HepG2 (cell line): ENCODE measurements around the gene PIP4K2C. TPM values are rescaled to one million over a fixed set of nuclear protein-coding genes. Genes with fewer than 3 reads are reported as not detected.
A peak's percentile ranks its signal among the peaks of the same experiment; 100 is the strongest.

ENCODE experiments used
- ARHGAP35 ChIP-seq: sonication (generic); formaldehyde crosslinking; IDR thresholded peaks from 2 replicates; pipeline ENCODE4 v1.9.0; 2022; ENCODE audit warnings: mild to moderate bottlenecking, inconsistent platforms, moderate library complexity, missing genetic modification reagents, borderline replicate concordance
- CEBPB ChIP-seq: IDR thresholded peaks from 2 replicates; pipeline ENCODE4 v1.6.1; 2011; ENCODE audit warnings: low read depth, low read length, improper control_type of control experiment, borderline replicate concordance
- FOXJ3 ChIP-seq: sonication (generic); formaldehyde crosslinking; IDR thresholded peaks from 2 replicates; pipeline ENCODE4 v1.4.0; 2020; ENCODE audit warnings: missing genetic modification reagents, mild to moderate bottlenecking, borderline replicate concordance
- FOXO1 ChIP-seq: sonication (generic); formaldehyde crosslinking; IDR thresholded peaks from 2 replicates; pipeline ENCODE4 v1.4.0; 2020; ENCODE audit warnings: missing genetic modification reagents
- HIVEP1 ChIP-seq: sonication (generic); formaldehyde crosslinking; IDR thresholded peaks from 2 replicates; pipeline ENCODE4 v1.4.0; 2020; ENCODE audit warnings: mild to moderate bottlenecking, missing genetic modification reagents
- HMG20A ChIP-seq: IDR thresholded peaks from 2 replicates; pipeline ENCODE4 v1.6.1; 2016; ENCODE audit warnings: borderline replicate concordance
- HNF4A ChIP-seq: sonication (generic); formaldehyde crosslinking; IDR thresholded peaks from 2 replicates; pipeline ENCODE4 v1.4.0; 2020; ENCODE audit warnings: missing genetic modification reagents
- KDM5A ChIP-seq: fragments of 200-600 bp; sonication (generic); IDR thresholded peaks from 2 replicates; pipeline ENCODE4 v1.7.0; 2018; ENCODE audit warnings: antibody characterized with exemption, mild to moderate bottlenecking, low read length, borderline replicate concordance
- KDM6A ChIP-seq: IDR thresholded peaks from 2 replicates; pipeline ENCODE4 v1.6.1; 2016; ENCODE audit warnings: low read depth
- MIER2 ChIP-seq: IDR thresholded peaks from 2 replicates; pipeline ENCODE4 v1.6.1; 2016; ENCODE audit warnings: missing biosample characterization, missing genetic modification reagents
- MIER3 ChIP-seq: IDR thresholded peaks from 2 replicates; pipeline ENCODE4 v1.6.1; 2016; ENCODE audit warnings: missing compliant biosample characterization, borderline replicate concordance
- NCOA2 ChIP-seq: sonication (generic); formaldehyde crosslinking; IDR thresholded peaks from 2 replicates; pipeline ENCODE4 v1.8.0; 2022; ENCODE audit warnings: inconsistent platforms
- NKX3-1 ChIP-seq: sonication (generic); formaldehyde crosslinking; IDR thresholded peaks from 2 replicates; pipeline ENCODE4 v1.5.0; 2020; ENCODE audit warnings: missing genetic modification reagents
- SOX6 ChIP-seq, 2 experiments: fragments of 450-650 bp in 1 of 2; sonication (generic) in 1 of 2; formaldehyde crosslinking in 1 of 2; IDR thresholded peaks; 2 replicates each; pipeline versions ENCODE4 v1.4.0 to v1.6.1; 2017 to 2020; ENCODE audit warnings: antibody characterized with exemption in 1 of 2, mild to moderate bottlenecking in 1 of 2, missing genetic modification reagents in 1 of 2
- TEAD3 ChIP-seq: optimal IDR thresholded peaks from 2 replicates; pipeline ENCODE3; 2016; ENCODE audit warnings: borderline replicate concordance
- ZBTB20 ChIP-seq: sonication (generic); formaldehyde crosslinking; IDR thresholded peaks from 2 replicates; pipeline ENCODE4 v1.8.1; 2023; ENCODE audit warnings: missing genetic modification reagents, low read depth, mild to moderate bottlenecking, borderline replicate concordance
- ZFP1 ChIP-seq: IDR thresholded peaks from 2 replicates; pipeline ENCODE4 v1.6.1; 2016
- ZNF136 ChIP-seq: sonication (generic); formaldehyde crosslinking; IDR thresholded peaks from 2 replicates; pipeline ENCODE4 v1.8.1; 2022; ENCODE audit warnings: low read depth, mild to moderate bottlenecking, moderate library complexity, missing genetic modification reagents
- ZNF224 ChIP-seq: sonication (generic); formaldehyde crosslinking; IDR thresholded peaks from 2 replicates; pipeline ENCODE4 v1.5.0; 2020; ENCODE audit warnings: mild to moderate bottlenecking, missing genetic modification reagents
- ZNF256 ChIP-seq: sonication (generic); formaldehyde crosslinking; conservative IDR thresholded peaks from 2 replicates; pipeline ENCODE4 v1.4.0; 2020; ENCODE audit warnings: missing genetic modification reagents
- ZNF260 ChIP-seq: sonication (generic); formaldehyde crosslinking; IDR thresholded peaks from 2 replicates; pipeline ENCODE4 v1.4.0; 2020; ENCODE audit warnings: missing genetic modification reagents, low read depth, mild to moderate bottlenecking, borderline replicate concordance
- ZNF792 ChIP-seq: IDR thresholded peaks from 2 replicates; pipeline ENCODE4 v1.6.1; 2016
- polyA plus RNA-seq, 8 experiments: library from polyadenylated mRNA; depleted of rRNA in 3 of 8; stranded (reverse) in 7 of 8; unstranded in 1 of 8; fragments of >200 nt; fragmentation: Illumina TruSeq in 4 of 8; extraction: Trizol in 4 of 8; gene quantifications; 2 replicates each; pipeline versions ENCODE4 v1.2.1 to v1.2.3, GENCODE V29; 2011 to 2016; ENCODE audit warnings: low read depth in 4 of 8, missing spikeins in 1 of 8, mixed read lengths in 1 of 8; ENCODE audit not compliant: insufficient read depth in 1 of 8
- total RNA-seq, 5 experiments: library from RNA; depleted of rRNA; stranded (reverse); fragments of >200 nt; fragmentation: Illumina TruSeq; extraction: Trizol; gene quantifications; 2 replicates each; pipeline ENCODE4 v1.2.3, GENCODE V29; 2016; ENCODE audit warnings: low read depth in 1 of 5
- TF ChIP-seq, protein P1 (sequence below): sonication (generic); formaldehyde crosslinking; IDR thresholded peaks from 2 replicates; pipeline ENCODE4 v1.5.0; 2020; ENCODE audit warnings: missing genetic modification reagents
- TF ChIP-seq, protein P2 (sequence below): IDR thresholded peaks from 2 replicates; pipeline ENCODE4 v1.6.1; 2012; ENCODE audit warnings: low read depth, low read length, improper control_type of control experiment
- TF ChIP-seq, protein P3 (sequence below): IDR thresholded peaks from 2 replicates; pipeline ENCODE4 v1.4.0; 2020; ENCODE audit warnings: mild to moderate bottlenecking, missing genetic modification reagents

The PIP4K2C gene
- total and polyA plus RNA-seq, 2 of the 13 experiments (the other 11 are each of a cell fraction or from before 2014, with no cell fraction given), result 23.3 to 26.4 TPM

DNA sequence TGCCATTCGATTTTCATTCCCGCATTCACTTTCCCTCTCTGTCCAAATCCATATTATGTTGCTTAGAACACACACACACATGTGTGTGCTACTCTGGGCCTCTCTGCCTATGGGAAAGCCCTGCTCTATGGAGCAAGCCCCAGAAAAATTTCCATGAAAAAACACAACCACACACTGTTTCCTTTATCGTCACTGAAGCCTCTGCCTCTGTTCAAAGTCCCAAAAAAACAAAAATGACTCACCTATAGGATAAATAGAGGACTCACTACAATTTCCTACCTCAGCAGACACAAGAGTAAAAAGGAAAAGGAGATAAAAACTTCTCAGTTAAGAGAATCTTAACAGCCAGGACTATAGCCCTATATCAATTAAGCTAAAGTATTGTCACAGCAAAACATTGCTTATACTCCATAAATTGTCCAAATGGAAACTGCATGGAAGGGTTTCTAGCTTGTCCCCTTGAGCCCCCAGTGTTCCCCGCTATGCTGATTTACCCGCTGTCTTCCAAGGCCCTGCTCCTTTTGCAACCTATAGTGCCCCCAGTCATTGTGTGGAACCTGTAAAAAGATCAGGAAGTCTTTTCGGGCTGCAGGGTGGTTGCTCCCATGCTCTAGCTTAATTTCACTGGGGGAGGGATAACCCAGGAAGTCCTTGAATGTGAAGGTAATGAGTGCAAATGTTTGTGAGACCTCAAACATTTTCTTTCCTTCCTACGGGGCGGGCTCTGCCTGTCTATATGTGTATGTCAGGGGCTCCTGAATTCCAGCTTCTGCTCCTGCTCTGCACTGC, 11.1 kb upstream of the PIP4K2C start (continued):
- TF ChIP-seq ARHGAP35 (CRISPR knock-in tag) (no peak; the same call in 1 of the 2 replicates), CEBPB (peak; percentile 35; the same call in 1 of the 2 replicates), ZFP1 (no peak), NCOA2 (peak; percentile 45), MIER2 (CRISPR knock-in tag) (no peak), ZNF136 (CRISPR knock-in tag) (peak; percentile 38; the same call in 1 of the 2 replicates), TEAD3 (CRISPR knock-in tag) (peak; percentile 46), KDM6A (CRISPR knock-in tag) (peak; percentile 61), ZNF256 (CRISPR knock-in tag) (no peak), FOXO1 (CRISPR knock-in tag) (peak; percentile 55; the same call in 1 of the 2 replicates), ZNF792 (peak; percentile 8; the same call in 1 of the 2 replicates), KDM5A (peak; percentile 40; the same call in 1 of the 2 replicates), HIVEP1 (CRISPR knock-in tag) (no peak), HMG20A (peak; percentile 12; the same call in 1 of the 2 replicates), FOXJ3 (CRISPR knock-in tag) (peak; percentile 50; the same call in 1 of the 2 replicates), MIER3 (CRISPR knock-in tag) (peak; percentile 14; the same call in 1 of the 2 replicates), HNF4A (CRISPR knock-in tag) (peak; percentile 79), ZBTB20 (CRISPR knock-in tag) (peak; percentile 76; the same call in 1 of the 2 replicates), ZNF224 (CRISPR knock-in tag) (peak; percentile 96; the same call in 1 of the 2 replicates), NKX3-1 (CRISPR knock-in tag) (0 out of 2 replicates have a peak, but pooled peaks have one; percentile 60), ZNF260 (CRISPR knock-in tag) (no peak), SOX6 (IDR thresholded peaks at IDR 0.05) (no peak), SOX6 (CRISPR knock-in tag; IDR thresholded peaks at IDR 0.05) (peak; percentile 44)
- TF ChIP-seq, protein P1, sequence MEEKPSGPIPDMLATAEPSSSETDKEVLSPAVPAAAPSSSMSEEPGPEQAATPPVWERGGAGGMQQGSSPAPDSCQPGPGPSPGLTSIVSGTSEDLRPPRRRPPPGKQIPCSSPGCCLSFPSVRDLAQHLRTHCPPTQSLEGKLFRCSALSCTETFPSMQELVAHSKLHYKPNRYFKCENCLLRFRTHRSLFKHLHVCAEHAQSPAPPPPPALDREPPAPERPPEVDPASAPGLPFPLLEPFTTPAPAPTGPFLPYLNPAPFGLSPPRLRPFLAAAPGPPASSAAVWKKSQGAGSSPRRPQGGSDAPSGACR (CRISPR knock-in tag), result peak; percentile 27; the same call in 1 of the 2 replicates
- TF ChIP-seq, protein P2, sequence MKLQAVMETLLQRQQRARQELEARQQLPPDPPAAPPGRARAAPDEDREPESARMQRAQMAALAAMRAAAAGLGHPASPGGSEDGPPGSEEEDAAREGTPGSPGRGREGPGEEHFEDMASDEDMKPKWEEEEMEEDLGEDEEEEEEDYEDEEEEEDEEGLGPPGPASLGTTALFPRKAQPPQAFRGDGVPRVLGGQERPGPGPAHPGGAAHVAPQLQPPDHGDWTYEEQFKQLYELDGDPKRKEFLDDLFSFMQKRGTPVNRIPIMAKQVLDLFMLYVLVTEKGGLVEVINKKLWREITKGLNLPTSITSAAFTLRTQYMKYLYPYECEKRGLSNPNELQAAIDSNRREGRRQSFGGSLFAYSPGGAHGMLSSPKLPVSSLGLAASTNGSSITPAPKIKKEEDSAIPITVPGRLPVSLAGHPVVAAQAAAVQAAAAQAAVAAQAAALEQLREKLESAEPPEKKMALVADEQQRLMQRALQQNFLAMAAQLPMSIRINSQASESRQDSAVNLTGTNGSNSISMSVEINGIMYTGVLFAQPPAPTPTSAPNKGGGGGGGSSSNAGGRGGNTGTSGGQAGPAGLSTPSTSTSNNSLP, result 0 out of 2 replicates have a peak, but pooled peaks have one; percentile 25
- TF ChIP-seq, protein P3, sequence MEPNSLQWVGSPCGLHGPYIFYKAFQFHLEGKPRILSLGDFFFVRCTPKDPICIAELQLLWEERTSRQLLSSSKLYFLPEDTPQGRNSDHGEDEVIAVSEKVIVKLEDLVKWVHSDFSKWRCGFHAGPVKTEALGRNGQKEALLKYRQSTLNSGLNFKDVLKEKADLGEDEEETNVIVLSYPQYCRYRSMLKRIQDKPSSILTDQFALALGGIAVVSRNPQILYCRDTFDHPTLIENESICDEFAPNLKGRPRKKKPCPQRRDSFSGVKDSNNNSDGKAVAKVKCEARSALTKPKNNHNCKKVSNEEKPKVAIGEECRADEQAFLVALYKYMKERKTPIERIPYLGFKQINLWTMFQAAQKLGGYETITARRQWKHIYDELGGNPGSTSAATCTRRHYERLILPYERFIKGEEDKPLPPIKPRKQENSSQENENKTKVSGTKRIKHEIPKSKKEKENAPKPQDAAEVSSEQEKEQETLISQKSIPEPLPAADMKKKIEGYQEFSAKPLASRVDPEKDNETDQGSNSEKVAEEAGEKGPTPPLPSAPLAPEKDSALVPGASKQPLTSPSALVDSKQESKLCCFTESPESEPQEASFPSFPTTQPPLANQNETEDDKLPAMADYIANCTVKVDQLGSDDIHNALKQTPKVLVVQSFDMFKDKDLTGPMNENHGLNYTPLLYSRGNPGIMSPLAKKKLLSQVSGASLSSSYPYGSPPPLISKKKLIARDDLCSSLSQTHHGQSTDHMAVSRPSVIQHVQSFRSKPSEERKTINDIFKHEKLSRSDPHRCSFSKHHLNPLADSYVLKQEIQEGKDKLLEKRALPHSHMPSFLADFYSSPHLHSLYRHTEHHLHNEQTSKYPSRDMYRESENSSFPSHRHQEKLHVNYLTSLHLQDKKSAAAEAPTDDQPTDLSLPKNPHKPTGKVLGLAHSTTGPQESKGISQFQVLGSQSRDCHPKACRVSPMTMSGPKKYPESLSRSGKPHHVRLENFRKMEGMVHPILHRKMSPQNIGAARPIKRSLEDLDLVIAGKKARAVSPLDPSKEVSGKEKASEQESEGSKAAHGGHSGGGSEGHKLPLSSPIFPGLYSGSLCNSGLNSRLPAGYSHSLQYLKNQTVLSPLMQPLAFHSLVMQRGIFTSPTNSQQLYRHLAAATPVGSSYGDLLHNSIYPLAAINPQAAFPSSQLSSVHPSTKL (CRISPR knock-in tag), result peak; percentile 22; the same call in 1 of the 2 replicates
